Prostate gland (tissue), 2 donors: ENCODE measurements around the gene KRT7.

Experiments used
- POLR2A ChIP-seq: fragments of 450-650 bp; IDR thresholded peaks from one replicate; pipeline ENCODE4 v1.6.1; 2016; ENCODE audit warnings: antibody characterized with exemption, mild to moderate bottlenecking
- POLR2AphosphoS5 ChIP-seq: sonication (generic); formaldehyde crosslinking; IDR thresholded peaks from one replicate; pipeline ENCODE4 v1.6.1; 2017; ENCODE audit warnings: antibody characterized with exemption
- TF ChIP-seq, protein P1 (sequence below), 4 experiments: fragments of 200-600 bp in 2 of 4; fragments of 450-650 bp in 2 of 4; sonication (generic) in 2 of 4; IDR thresholded peaks; 1 replicate in 3 of 4; 2 replicates in 1 of 4; pipeline ENCODE4 v1.5.1; 2016 to 2019; ENCODE audit warnings: antibody characterized with exemption in 4 of 4, mild to moderate bottlenecking in 2 of 4, moderate library complexity in 2 of 4

DNA sequence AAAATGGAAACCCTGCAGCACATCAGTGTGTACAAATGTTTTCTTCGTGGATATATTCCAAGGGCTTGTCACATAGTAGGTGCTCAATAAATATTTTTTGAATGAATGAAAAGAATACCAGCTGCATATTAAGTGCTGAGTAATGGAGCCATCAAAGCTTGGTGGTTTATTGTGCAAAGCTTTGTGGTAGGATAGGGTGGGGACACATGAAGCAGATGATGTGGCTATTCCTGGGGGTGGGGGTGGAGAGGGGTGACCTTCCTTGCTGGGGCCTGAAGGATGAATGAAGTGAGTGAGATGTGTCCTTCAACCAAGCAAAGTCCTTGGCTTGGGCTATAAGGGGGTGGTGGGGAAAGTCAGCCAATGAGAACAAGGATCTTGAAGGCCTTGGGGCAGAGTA, 62.6 kb downstream of the KRT7 start:
- TF ChIP-seq, protein P1, sequence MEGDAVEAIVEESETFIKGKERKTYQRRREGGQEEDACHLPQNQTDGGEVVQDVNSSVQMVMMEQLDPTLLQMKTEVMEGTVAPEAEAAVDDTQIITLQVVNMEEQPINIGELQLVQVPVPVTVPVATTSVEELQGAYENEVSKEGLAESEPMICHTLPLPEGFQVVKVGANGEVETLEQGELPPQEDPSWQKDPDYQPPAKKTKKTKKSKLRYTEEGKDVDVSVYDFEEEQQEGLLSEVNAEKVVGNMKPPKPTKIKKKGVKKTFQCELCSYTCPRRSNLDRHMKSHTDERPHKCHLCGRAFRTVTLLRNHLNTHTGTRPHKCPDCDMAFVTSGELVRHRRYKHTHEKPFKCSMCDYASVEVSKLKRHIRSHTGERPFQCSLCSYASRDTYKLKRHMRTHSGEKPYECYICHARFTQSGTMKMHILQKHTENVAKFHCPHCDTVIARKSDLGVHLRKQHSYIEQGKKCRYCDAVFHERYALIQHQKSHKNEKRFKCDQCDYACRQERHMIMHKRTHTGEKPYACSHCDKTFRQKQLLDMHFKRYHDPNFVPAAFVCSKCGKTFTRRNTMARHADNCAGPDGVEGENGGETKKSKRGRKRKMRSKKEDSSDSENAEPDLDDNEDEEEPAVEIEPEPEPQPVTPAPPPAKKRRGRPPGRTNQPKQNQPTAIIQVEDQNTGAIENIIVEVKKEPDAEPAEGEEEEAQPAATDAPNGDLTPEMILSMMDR (IDR thresholded peaks at IDR 0.05): no peak
- TF ChIP-seq POLR2A (no peak), POLR2AphosphoS5 (no peak)
